Hematopoietic multipotent progenitor cell treated with erythropoietin and hydrocortisone succinate and interleukin-3 and kit ligand, for 4 days (in vitro differentiated cells): ENCODE results near the gene NAT9.
A peak's percentile ranks its signal among the peaks of the same experiment; 100 is the strongest.

Source experiments
- DNase-seq: peaks from one replicate; pipeline ENCODE4 v3.0.0-alpha.2; 2015

NAT9 gene

GRCh38 chr17:74742978-74743545 lies 33.1 kb downstream of the NAT9 start:
- DNase-seq: no peak

- peak; percentile 85 for DNase-seq
Observed at GRCh38 chr17:74742153-74742515, 34.0 kb downstream of the NAT9 start.

- DNase-seq: no peak
Observed at GRCh38 chr17:74740641-74741387, 35.3 kb downstream of the NAT9 start.

GRCh38 chr17:74740173-74740572 lies 36.0 kb downstream of the NAT9 start:
- no peak for DNase-seq

GRCh38 chr17:74739227-74739831 lies 36.8 kb downstream of the NAT9 start:
- DNase-seq: peak; percentile 35

- peak; percentile 98 for DNase-seq
Observed at GRCh38 chr17:74738051-74738996, 37.8 kb downstream of the NAT9 start.

- DNase-seq: peak; percentile 88
Observed at GRCh38 chr17:74737299-74738050, 38.7 kb downstream of the NAT9 start.

- peak; percentile 91 for DNase-seq
Observed at GRCh38 chr17:74736513-74737298, 39.4 kb downstream of the NAT9 start, which contains the start of gene RAB37. RAB37 (plus strand) TSS chr17:74737256; CDS start chr17:74737273, 17 bp downstream.

GRCh38 chr17:74734256-74734655 lies 41.9 kb downstream of the NAT9 start:
- no peak for DNase-seq

GRCh38 chr17:74733365-74734122 lies 42.6 kb downstream of the NAT9 start:
- DNase-seq: no peak

GRCh38 chr17:74732042-74732867 lies 43.9 kb downstream of the NAT9 start:
- DNase-seq: no peak

GRCh38 chr17:74731347-74731605 lies 44.9 kb downstream of the NAT9 start:
- no peak for DNase-seq

GRCh38 chr17:74730491-74731346 lies 45.4 kb downstream of the NAT9 start:
- DNase-seq: peak; percentile 62

- DNase-seq: no peak
Observed at GRCh38 chr17:74729866-74730265, 46.3 kb downstream of the NAT9 start.

GRCh38 chr17:74729368-74729767 lies 46.8 kb downstream of the NAT9 start:
- DNase-seq: no peak

- no peak for DNase-seq
Observed at GRCh38 chr17:74728702-74729075, 47.5 kb downstream of the NAT9 start.

- DNase-seq: no peak
Observed at GRCh38 chr17:74728033-74728701, 48.0 kb downstream of the NAT9 start.

GRCh38 chr17:74725111-74725510 lies 51.0 kb downstream of the NAT9 start:
- no peak for DNase-seq

GRCh38 chr17:74723891-74724290 lies 52.3 kb downstream of the NAT9 start:
- DNase-seq: no peak
